ENCODE data around the gene ZNF106. TPM values are rescaled to one million over a fixed set of nuclear protein-coding genes. Genes with fewer than 3 reads are reported as not detected.

Gene ZNF106
- total RNA-seq, 4 donors from 2014 or later: 85.6 to 105 (median 93.7) TPM

GRCh38 chr15:42364529-42364928, 126.4 kb downstream of the ZNF106 start:
- DNase-seq (ENCODE audit: low spot score) (no peak), ATAC-seq (ENCODE audit: low FRiP score) (no peak)
- TF ChIP-seq CTCF (IDR thresholded peaks at IDR 0.05): no peak

- no peak for TF ChIP-seq CTCF (IDR thresholded peaks at IDR 0.05)
- no peak for DNase-seq (ENCODE audit: low spot score)
- ATAC-seq (ENCODE audit: low FRiP score): no peak
These were observed 127.0 kb downstream of the ZNF106 start for GRCh38 chr15:42363942-42364341.

GRCh38 chr15:42363487-42363886, 127.5 kb downstream of the ZNF106 start:
- ATAC-seq (ENCODE audit: low FRiP score) (no peak), DNase-seq (ENCODE audit: low spot score) (no peak)
- TF ChIP-seq CTCF (IDR thresholded peaks at IDR 0.05): no peak

Small RNAs within 50 kb of the gene (small RNA-seq; reads per million reads assigned to genes)
- not detected for gene RNU6-188P

Other genes starting within 250 kb of the ZNF106 start
- 10 to 100 TPM; 13.6 to 53.0 (median 20.2) TPM for gene GANC, start 217.9 kb downstream of the ZNF106 start, total RNA-seq
- gene TMEM87A, start 217.7 kb downstream of the ZNF106 start, total RNA-seq: 10 to 100 TPM; 43.3 to 75.7 (median 46.9) TPM
- gene CAPN3, start 131.6 kb downstream of the ZNF106 start, total RNA-seq: 10 to 100 TPM in 2 of 4 donors, 1 to 10 TPM in 2; 7.5 to 25.4 (median 10.4) TPM
- 10 to 100 TPM; 52.2 to 89.6 (median 81.7) TPM for gene SNAP23, start 4.5 kb upstream of the ZNF106 start, total RNA-seq
- 10 to 100 TPM; 12.1 to 26.6 (median 19.3) TPM for gene LRRC57, start 57.7 kb upstream of the ZNF106 start, total RNA-seq
- 10 to 100 TPM; 24.6 to 41.9 (median 28.6) TPM for gene HAUS2, start 57.7 kb upstream of the ZNF106 start, total RNA-seq
- gene STARD9, start 84.5 kb upstream of the ZNF106 start, total RNA-seq: 10 to 100 TPM; 16.5 to 77.1 (median 20.7) TPM
- gene CDAN1, start 246.0 kb upstream of the ZNF106 start, total RNA-seq: 10 to 100 TPM in 1 of 4 donors, 1 to 10 TPM in 3; 5.4 to 15.1 (median 7.5) TPM

Data from omental fat pad (tissue), 4 donors.